ENCODE data around the gene RPL4. TPM values are rescaled to one million over a fixed set of nuclear protein-coding genes. Genes with fewer than 3 reads are reported as not detected.
A peak's percentile ranks its signal among the peaks of the same experiment; 100 is the strongest.
"Not testable (repeated sequence)": the region's sequence is repeated elsewhere in the genome, so short reads cannot be mapped to it uniquely, and the experiment has no call there.

The RPL4 gene
- polyA plus RNA-seq, 3 donors: 533 to 1,696 (median 536) TPM

- H3K9me3 Mint-ChIP-seq: peaks cover 0 to 2% (median 0%) of the 10 kb centered on the region in 7 donors
- H3K9ac ChIP-seq (ENCODE audit: insufficient read depth, low read length, poor library complexity, severe bottlenecking): no peak overlapping the region
- no peak for TF ChIP-seq CTCF (IDR thresholded peaks at IDR 0.05)
- peaks cover 32% of the 10 kb centered on the region for H3K4me1 Mint-ChIP-seq
- no peaks in the 10 kb centered on the region for H3K9me3 ChIP-seq (replicated peaks in 1 of 2; ENCODE audit: control insufficient read depth in 1 of 2, insufficient read depth in 1 of 2, low read length in 2 of 2)
- H3K4me2 ChIP-seq (replicated peaks; ENCODE audit: extremely low read depth, low read length, poor library complexity, severe bottlenecking): no peak overlapping the region
- H3K27me3 Mint-ChIP-seq (ENCODE audit: low read depth in 3 of 3): peaks cover 0 to 2% (median 1%) of the 10 kb centered on the region in 3 donors
- peaks cover 19 to 51% of the 10 kb centered on the region in 2 donors for H3K36me3 ChIP-seq (replicated peaks in 1 of 2; ENCODE audit: control insufficient read depth in 1 of 2, insufficient read depth in 2 of 2, low read length in 2 of 2)
- H3K79me2 ChIP-seq (ENCODE audit: insufficient read depth, low read length): no peaks in the 10 kb centered on the region
- DNase-seq: no peak
- H3K27ac Mint-ChIP-seq: peak overlapping the region in 3 of 7 donors; percentile 9 to 60 (median 50)
- H4K20me1 ChIP-seq (ENCODE audit: insufficient read depth, low read length): peaks cover 15% of the 10 kb centered on the region
- no peaks in the 10 kb centered on the region for H3K27me3 ChIP-seq (ENCODE audit: control insufficient read depth in 2 of 2, insufficient read depth in 2 of 2, low read length in 2 of 2)
- H3K27ac ChIP-seq (ENCODE audit: low read depth in 1 of 2, low read length in 2 of 2): no peak overlapping the region
- H3K36me3 Mint-ChIP-seq: peaks cover 42 to 66% of the 10 kb centered on the region in 2 donors
- intact Hi-C loops (cut with micrococcal nuclease): no loop called here
- no peak overlapping the region for H3K4me3 Mint-ChIP-seq
- H2AFZ ChIP-seq (ENCODE audit: insufficient read depth, low read depth, low read length, poor library complexity, severe bottlenecking): no peak overlapping the region
- peaks cover 13 to 21% of the 10 kb centered on the region in 2 donors for H3K4me1 ChIP-seq (ENCODE audit: control insufficient read depth in 1 of 2, insufficient read depth in 2 of 2, low read length in 2 of 2)
- H3K4me3 ChIP-seq (replicated peaks in 1 of 3; ENCODE audit: low read depth in 2 of 3, low read length in 3 of 3): no peak overlapping the region
- 94% methylated on average over 3 of the region's 4 CpGs for WGBS (ENCODE audit: insufficient coverage)
Measured at GRCh38 chr15:66462627-66463026, 42.0 kb downstream of the RPL4 start.

- H3K9ac ChIP-seq (ENCODE audit: insufficient read depth, low read length, poor library complexity, severe bottlenecking): no peak overlapping the region
- intact Hi-C loops (cut with micrococcal nuclease): no loop called here
- H3K4me3 ChIP-seq (replicated peaks in 1 of 3; ENCODE audit: low read depth in 2 of 3, low read length in 3 of 3): no peak overlapping the region
- Mint-ChIP-seq H3K27ac (peak overlapping the region in 3 of 7 donors; percentile 1 to 57 (median 4)), H3K27me3 (ENCODE audit: low read depth in 3 of 3) (peaks cover 0 to 2% (median 1%) of the 10 kb centered on the region in 3 donors), H3K4me3 (no peak overlapping the region), H3K9me3 (peaks cover 0 to 2% (median 0%) of the 10 kb centered on the region in 7 donors), H3K36me3 (peaks cover 38 to 59% of the 10 kb centered on the region in 2 donors), H3K4me1 (peaks cover 30% of the 10 kb centered on the region)
- H3K27me3 ChIP-seq (ENCODE audit: control insufficient read depth in 2 of 2, insufficient read depth in 2 of 2, low read length in 2 of 2): no peaks in the 10 kb centered on the region
- H3K4me1 ChIP-seq (ENCODE audit: control insufficient read depth in 1 of 2, insufficient read depth in 2 of 2, low read length in 2 of 2): peaks cover 13 to 21% of the 10 kb centered on the region in 2 donors
- TF ChIP-seq CTCF (IDR thresholded peaks at IDR 0.05): no peak
- H3K79me2 ChIP-seq (ENCODE audit: insufficient read depth, low read length): no peaks in the 10 kb centered on the region
- no peaks in the 10 kb centered on the region for H3K9me3 ChIP-seq (replicated peaks in 1 of 2; ENCODE audit: control insufficient read depth in 1 of 2, insufficient read depth in 1 of 2, low read length in 2 of 2)
- no peak for DNase-seq
- peaks cover 16 to 44% of the 10 kb centered on the region in 2 donors for H3K36me3 ChIP-seq (replicated peaks in 1 of 2; ENCODE audit: control insufficient read depth in 1 of 2, insufficient read depth in 2 of 2, low read length in 2 of 2)
- no peak overlapping the region for H3K27ac ChIP-seq (ENCODE audit: low read depth in 1 of 2, low read length in 2 of 2)
- WGBS (ENCODE audit: insufficient coverage): 29% methylated on average over 1 of the region's 2 CpGs
- H3K4me2 ChIP-seq (replicated peaks; ENCODE audit: extremely low read depth, low read length, poor library complexity, severe bottlenecking): no peak overlapping the region
- no peak overlapping the region for H2AFZ ChIP-seq (ENCODE audit: insufficient read depth, low read depth, low read length, poor library complexity, severe bottlenecking)
- H4K20me1 ChIP-seq (ENCODE audit: insufficient read depth, low read length): peaks cover 12% of the 10 kb centered on the region
Measured at GRCh38 chr15:66461917-66462316, 42.7 kb downstream of the RPL4 start.

GRCh38 chr15:66461294-66461693 lies 43.4 kb downstream of the RPL4 start:
- H3K27me3 ChIP-seq (ENCODE audit: control insufficient read depth in 2 of 2, insufficient read depth in 2 of 2, low read length in 2 of 2); H3K27me3 Mint-ChIP-seq (ENCODE audit: low read depth in 3 of 3); H2AFZ ChIP-seq (ENCODE audit: insufficient read depth, low read depth, low read length, poor library complexity, severe bottlenecking); H3K9me3 ChIP-seq (replicated peaks in 1 of 2; ENCODE audit: control insufficient read depth in 1 of 2, insufficient read depth in 1 of 2, low read length in 2 of 2); H3K9me3 Mint-ChIP-seq; H3K79me2 ChIP-seq (ENCODE audit: insufficient read depth, low read length); H3K9ac ChIP-seq (ENCODE audit: insufficient read depth, low read length, poor library complexity, severe bottlenecking); DNase-seq; H3K4me3 Mint-ChIP-seq; intact Hi-C loops (cut with micrococcal nuclease); H3K27ac ChIP-seq (ENCODE audit: low read depth in 1 of 2, low read length in 2 of 2); H3K4me2 ChIP-seq (replicated peaks; ENCODE audit: extremely low read depth, low read length, poor library complexity, severe bottlenecking); H3K4me3 ChIP-seq (replicated peaks in 1 of 3; ENCODE audit: low read depth in 2 of 3, low read length in 3 of 3): not testable (repeated sequence)
- H4K20me1 ChIP-seq (ENCODE audit: insufficient read depth, low read length): peaks cover 11% of the 10 kb centered on the region
- peaks cover 40 to 58% of the 10 kb centered on the region in 2 donors for H3K36me3 Mint-ChIP-seq
- H3K4me1 Mint-ChIP-seq: peaks cover 27% of the 10 kb centered on the region
- peak overlapping the region in 2 of 7 donors; percentile 45 to 75 for H3K27ac Mint-ChIP-seq
- H3K4me1 ChIP-seq (ENCODE audit: control insufficient read depth in 1 of 2, insufficient read depth in 2 of 2, low read length in 2 of 2): peaks cover 12 to 19% of the 10 kb centered on the region in 2 donors
- 100% methylated on average over 2 of the region's 6 CpGs for WGBS (ENCODE audit: insufficient coverage)
- peaks cover 16 to 48% of the 10 kb centered on the region in 2 donors for H3K36me3 ChIP-seq (replicated peaks in 1 of 2; ENCODE audit: control insufficient read depth in 1 of 2, insufficient read depth in 2 of 2, low read length in 2 of 2)
